Ovary (tissue), 9 donors: Measurements from ENCODE around the gene CHD9. TPM values are rescaled to one million over a fixed set of nuclear protein-coding genes. Genes with fewer than 3 reads are reported as not detected.

Experiments
- DNase-seq, 5 donors: peaks; one replicate each; pipeline ENCODE4 v3.0.0-alpha.2; 2019 to 2020
- H3K27ac ChIP-seq, 2 donors: fragments of 200-600 bp; one replicate each; pipeline versions ENCODE4 v1.5.1 to v1.8.0; 2019 to 2022
- H3K27me3 ChIP-seq: fragments of 200-600 bp; one replicate; pipeline ENCODE4 v1.8.0; 2022
- H3K36me3 ChIP-seq: fragments of 200-600 bp; sonication (generic); one replicate; pipeline ENCODE4 v1.5.1; 2019
- H3K4me1 ChIP-seq: one replicate; pipeline ENCODE4 v1.8.1; 2013; ENCODE audit warnings: mild to moderate bottlenecking, moderate library complexity; ENCODE audit not compliant: insufficient read depth
- H3K4me3 ChIP-seq: fragments of 200-600 bp; sonication (generic); one replicate; pipeline ENCODE4 v1.5.1; 2017
- H3K9me3 ChIP-seq, 2 donors: fragments of 200-600 bp in 1 of 2; sonication (generic) in 1 of 2; one replicate each; pipeline versions ENCODE4 v1.5.1 to v1.8.1; 2013 to 2019; ENCODE audit warnings: mild to moderate bottlenecking in 1 of 2, moderate library complexity in 1 of 2
- EP300 ChIP-seq: sonication (generic); formaldehyde crosslinking; IDR thresholded peaks from one replicate; pipeline ENCODE4 v1.6.1; 2017; ENCODE audit warnings: antibody characterized with exemption
- POLR2A ChIP-seq: fragments of 450-650 bp; IDR thresholded peaks from one replicate; pipeline ENCODE4 v1.6.1; 2017; ENCODE audit warnings: antibody characterized with exemption, mild to moderate bottlenecking, moderate library complexity
- WGBS, 3 donors: extraction: QIAGEN DNeasy Blood & Tissue Kit in 1 of 3; methylation state at CpG; one replicate each; pipeline versions ENCODE4 v1.1.5 to v1.1.7; 2013 to 2017; 5-methylcytosine and 5-hydroxymethylcytosine counted together
- intact Hi-C, 4 donors: fragments of 100-400 bp; cut with DNase I; formaldehyde crosslinking; loops; one replicate each; pipeline versions ENCODE4 v1.11.0 to v1.15.1; 2022 to 2023
- polyA plus RNA-seq, 2 donors: library from polyadenylated mRNA; stranded (reverse); fragments of 200-250 nt in 1 of 2; fragments of 350-450 nt in 1 of 2; fragmentation: Illumina TruSeq in 1 of 2; extraction: RNeasy Lipid Tissue Mini Kit (QIAGEN cat#74804) in 1 of 2; gene quantifications; one replicate each; pipeline ENCODE4 v1.2.3, GENCODE V29; 2013 to 2014
- total RNA-seq, 7 donors: library from RNA; depleted of rRNA in 2 of 7; stranded (reverse); fragments of >200 nt in 2 of 7; fragmentation: NEBNext Ultra II Directional in 3 of 7; extraction: Animal tissue kit (Norgen Biotek cat#: 25700) in 3 of 7; gene quantifications; one replicate each; pipeline versions ENCODE4 v1.1.0 to v1.2.4, GENCODE V29; 2016 to 2023
- TF ChIP-seq, protein P1 (sequence below), 3 donors: fragments of 450-650 bp in 2 of 3; fragments of 200-600 bp in 1 of 3; IDR thresholded peaks; one replicate each; pipeline versions ENCODE4 v1.5.1 to v1.8.0; 2016 to 2022; ENCODE audit warnings: antibody characterized with exemption in 3 of 3, mild to moderate bottlenecking in 1 of 3
- donor health status: DM: no; HTN: no; CAD: no; lungs with moderate emphysema.
- donor health status: DM: no; HTN: no; CAD: no.
- donor health status: Bipolar disorder and iron deficiency.
- donor health status: DM: yes; HTN: yes; CAD: no.
- donor health status: DM: no; HTN: no; CAD: no.
- donor health status: DM: yes; HTN: yes; CAD: no.

CHD9 gene
- total and polyA plus RNA-seq, 9 donors, result 11.8 to 100 (median 84.1) TPM

DNA sequence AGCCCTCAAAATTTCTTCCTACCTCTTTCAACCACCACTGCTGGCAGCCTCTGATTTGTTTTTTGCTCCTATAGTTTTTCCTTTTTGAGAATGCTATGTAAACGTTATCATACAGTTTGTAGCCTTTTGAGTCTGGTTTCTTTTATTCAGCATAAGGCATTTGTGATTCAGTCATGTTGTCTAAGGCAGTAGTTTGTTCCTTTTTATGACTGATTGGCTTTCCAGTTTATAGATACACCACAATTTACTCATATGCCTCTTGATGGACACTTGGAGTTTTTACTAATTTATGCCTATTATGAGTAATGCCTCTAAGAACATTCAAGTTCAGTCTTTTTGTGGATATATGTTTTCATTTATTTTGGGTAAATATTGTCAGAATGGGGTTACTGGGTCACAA is 136.6 kb downstream of the CHD9 start:
- Histone ChIP-seq H3K36me3 (no peaks in the 10 kb centered on the region), H3K27ac (no peak overlapping the region), H3K4me3 (no peak overlapping the region), H3K9me3 (no peaks in the 10 kb centered on the region), H3K27me3 (no peaks in the 10 kb centered on the region), H3K4me1 (peaks cover 1% of the 10 kb centered on the region)
- 66 to 85% (median 84%) methylated on average over 1 of the region's 1 CpG for WGBS, 3 donors
- TF ChIP-seq POLR2A, result no peak
- TF ChIP-seq, protein P1, sequence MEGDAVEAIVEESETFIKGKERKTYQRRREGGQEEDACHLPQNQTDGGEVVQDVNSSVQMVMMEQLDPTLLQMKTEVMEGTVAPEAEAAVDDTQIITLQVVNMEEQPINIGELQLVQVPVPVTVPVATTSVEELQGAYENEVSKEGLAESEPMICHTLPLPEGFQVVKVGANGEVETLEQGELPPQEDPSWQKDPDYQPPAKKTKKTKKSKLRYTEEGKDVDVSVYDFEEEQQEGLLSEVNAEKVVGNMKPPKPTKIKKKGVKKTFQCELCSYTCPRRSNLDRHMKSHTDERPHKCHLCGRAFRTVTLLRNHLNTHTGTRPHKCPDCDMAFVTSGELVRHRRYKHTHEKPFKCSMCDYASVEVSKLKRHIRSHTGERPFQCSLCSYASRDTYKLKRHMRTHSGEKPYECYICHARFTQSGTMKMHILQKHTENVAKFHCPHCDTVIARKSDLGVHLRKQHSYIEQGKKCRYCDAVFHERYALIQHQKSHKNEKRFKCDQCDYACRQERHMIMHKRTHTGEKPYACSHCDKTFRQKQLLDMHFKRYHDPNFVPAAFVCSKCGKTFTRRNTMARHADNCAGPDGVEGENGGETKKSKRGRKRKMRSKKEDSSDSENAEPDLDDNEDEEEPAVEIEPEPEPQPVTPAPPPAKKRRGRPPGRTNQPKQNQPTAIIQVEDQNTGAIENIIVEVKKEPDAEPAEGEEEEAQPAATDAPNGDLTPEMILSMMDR (IDR thresholded peaks at IDR 0.05), result no peak
- TF ChIP-seq EP300, result no peak
- no peak for DNase-seq
- intact Hi-C loops, result no loop called here

DNA sequence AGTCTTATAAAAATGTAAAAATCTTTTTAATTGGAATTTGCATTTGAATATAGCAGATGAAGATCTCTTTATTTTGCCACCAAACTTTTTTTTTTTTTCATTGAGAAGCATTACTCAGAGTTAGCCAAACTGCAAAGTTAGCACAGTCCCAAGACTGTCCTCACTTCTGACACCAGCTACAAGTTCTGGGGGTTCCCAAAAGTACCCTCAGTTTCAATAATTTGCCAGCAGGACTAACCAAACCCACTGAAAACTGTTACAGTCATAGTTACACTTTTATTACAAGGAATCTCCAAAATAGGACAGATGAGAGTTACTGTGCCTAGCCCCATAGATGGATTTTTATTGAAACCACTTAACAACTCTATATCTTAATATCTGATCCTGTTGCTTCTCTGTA is 144.1 kb downstream of the CHD9 start:
- TF ChIP-seq EP300 (no peak), POLR2A (no peak)
- TF ChIP-seq, protein P1 (IDR thresholded peaks at IDR 0.05), result no peak
- Histone ChIP-seq H3K4me1 (peaks cover 1% of the 10 kb centered on the region), H3K36me3 (no peaks in the 10 kb centered on the region), H3K9me3 (no peaks in the 10 kb centered on the region), H3K4me3 (no peak overlapping the region), H3K27ac (no peak overlapping the region), H3K27me3 (no peaks in the 10 kb centered on the region)
- DNase-seq, result no peak
- intact Hi-C loops, result no loop called here

DNA sequence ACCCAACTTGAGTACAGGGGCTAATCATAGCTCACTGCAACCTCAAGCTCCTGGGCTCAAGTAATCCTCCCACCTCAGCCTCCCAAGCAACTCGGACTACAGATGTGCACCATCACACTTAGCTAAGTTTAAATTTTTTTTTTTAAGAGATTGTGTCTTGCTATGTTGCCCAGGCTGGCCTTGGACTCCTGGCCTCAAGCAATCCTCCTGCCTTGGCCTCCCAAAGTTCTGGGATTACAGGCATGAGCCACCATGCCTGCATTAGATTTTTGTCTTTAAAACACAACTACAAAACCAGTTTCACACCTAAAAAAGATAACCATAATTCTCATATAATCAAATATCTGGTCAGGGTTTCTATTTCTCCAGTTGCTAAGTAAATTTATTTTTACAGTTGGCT is 147.1 kb downstream of the CHD9 start:
- H3K9me3 ChIP-seq, result no peaks in the 10 kb centered on the region
- intact Hi-C loops, result loop anchor here in 1 of 4 donors (10.0 kb wide), 1 partner anchor 147 kb away; the partner anchor contains the start of genes CHD9 and CHD9NB
- no peak overlapping the region for H3K4me3 ChIP-seq
- H3K36me3 ChIP-seq, result no peaks in the 10 kb centered on the region
- no peaks in the 10 kb centered on the region for H3K27me3 ChIP-seq
- no peak for DNase-seq
- H3K27ac ChIP-seq, result no peak overlapping the region
- no peaks in the 10 kb centered on the region for H3K4me1 ChIP-seq
- no peak for TF ChIP-seq POLR2A
- TF ChIP-seq, protein P1 (IDR thresholded peaks at IDR 0.05), result no peak
- TF ChIP-seq EP300, result no peak
- WGBS, 3 donors, result 53 to 91% (median 84%) methylated on average over 1 of the region's 1 CpG

DNA sequence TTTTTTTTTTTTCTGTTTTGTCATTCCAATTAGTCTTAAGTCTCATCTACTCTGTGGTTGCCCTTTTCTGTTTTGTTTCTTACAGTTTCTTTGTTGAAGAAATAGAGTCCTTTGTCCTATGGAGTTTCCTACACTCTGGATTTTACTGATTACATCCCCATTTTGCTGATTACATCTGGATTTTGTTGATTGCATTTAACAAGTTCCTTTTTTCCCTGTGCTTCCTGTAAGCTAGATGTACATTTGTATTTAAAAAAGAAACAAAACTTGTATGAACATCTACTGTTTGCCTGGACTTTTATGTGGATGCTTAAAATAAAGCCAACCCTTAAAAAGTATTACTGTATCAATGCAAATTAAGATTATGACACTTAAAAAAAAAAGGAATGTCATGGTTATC is 147.6 kb downstream of the CHD9 start:
- H3K4me3 ChIP-seq, result no peak overlapping the region
- H3K9me3 ChIP-seq, result no peaks in the 10 kb centered on the region
- no peaks in the 10 kb centered on the region for H3K27me3 ChIP-seq
- DNase-seq, result no peak
- intact Hi-C loops, result loop anchor here in 1 of 4 donors (10.0 kb wide), 1 partner anchor 148 kb away; the partner anchor contains the start of genes CHD9 and CHD9NB
- H3K4me1 ChIP-seq, result no peaks in the 10 kb centered on the region
- no peak for TF ChIP-seq EP300
- no peak for TF ChIP-seq POLR2A
- TF ChIP-seq, protein P1 (IDR thresholded peaks at IDR 0.05), result no peak
- H3K27ac ChIP-seq, result no peak overlapping the region
- H3K36me3 ChIP-seq, result no peaks in the 10 kb centered on the region
